Gastroesophageal sphincter (tissue), 4 donors: ENCODE measurements around the gene HSD11B2. TPM values are rescaled to one million over a fixed set of nuclear protein-coding genes. Genes with fewer than 3 reads are reported as not detected.

Experiments used
- ATAC-seq: fragments of 150-250 bp; one replicate; pipeline ENCODE4 v1.9.1; 2016; ENCODE audit warnings: mild to moderate bottlenecking, moderate library complexity
- H3K27ac ChIP-seq, 4 donors: fragments of 200-600 bp; sonication (generic) in 3 of 4; 1 replicate in 3 of 4; 2 replicates in 1 of 4; pipeline ENCODE4 v1.5.1; 2016 to 2019
- H3K27me3 ChIP-seq: fragments of 200-600 bp; sonication (generic); one replicate; pipeline ENCODE4 v1.5.1; 2019
- H3K36me3 ChIP-seq, 2 donors: fragments of 200-600 bp; sonication (generic); one replicate each; pipeline ENCODE4 v1.5.1; 2019; ENCODE audit warnings: control low read depth in 1 of 2
- H3K4me1 ChIP-seq, 3 donors: fragments of 200-600 bp; sonication (generic); 1 replicate in 2 of 3; 2 replicates in 1 of 3; pipeline ENCODE4 v1.5.1; 2016 to 2019; ENCODE audit warnings: control low read depth in 2 of 3
- H3K4me3 ChIP-seq, 2 donors: fragments of 200-600 bp; sonication (generic); one replicate each; pipeline ENCODE4 v1.5.1; 2019; ENCODE audit warnings: mild to moderate bottlenecking in 1 of 2, moderate library complexity in 1 of 2
- H3K9me3 ChIP-seq, 3 donors: fragments of 200-600 bp; sonication (generic); one replicate each; pipeline ENCODE4 v1.5.1; 2017 to 2019; ENCODE audit warnings: control low read depth in 2 of 3
- CTCF ChIP-seq, 4 experiments: fragments of 200-600 bp in 2 of 4; fragments of 450-650 bp in 2 of 4; sonication (generic) in 1 of 4; IDR thresholded peaks; one replicate each; pipeline ENCODE4 v1.5.1; 2017 to 2019; ENCODE audit warnings: antibody characterized with exemption in 4 of 4, mild to moderate bottlenecking in 2 of 4, moderate library complexity in 2 of 4
- EP300 ChIP-seq: sonication (generic); formaldehyde crosslinking; IDR thresholded peaks from one replicate; pipeline ENCODE4 v1.6.1; 2017; ENCODE audit warnings: antibody characterized with exemption, mild to moderate bottlenecking
- POLR2A ChIP-seq, 2 donors: fragments of 450-650 bp; IDR thresholded peaks; one replicate each; pipeline ENCODE4 v1.6.1; 2017; ENCODE audit warnings: antibody characterized with exemption in 2 of 2, mild to moderate bottlenecking in 2 of 2, moderate library complexity in 1 of 2
- POLR2AphosphoS5 ChIP-seq: sonication (generic); formaldehyde crosslinking; IDR thresholded peaks from one replicate; pipeline ENCODE4 v1.6.1; 2017; ENCODE audit warnings: antibody characterized with exemption
- WGBS, 2 donors: methylation state at CpG; one replicate each; pipeline ENCODE4 v1.1.5; 2018; ENCODE audit warnings: low coverage in 1 of 2; 5-methylcytosine and 5-hydroxymethylcytosine counted together
- total RNA-seq, 4 donors: library from RNA; depleted of rRNA; stranded (reverse); fragments of >200 nt; gene quantifications; one replicate each; pipeline ENCODE4 v1.1.0, GENCODE V29; 2016

HSD11B2 gene
- total RNA-seq, 4 donors from 2014 or later, result 0.19 to 2.1 (median 0.27) TPM; not detected in 1

- ATAC-seq, result no peak
- Histone ChIP-seq H3K27me3 (no peaks in the 10 kb centered on the region), H3K4me1 (peaks cover 0 to 32% (median 4%) of the 10 kb centered on the region in 3 donors), H3K9me3 (no peaks in the 10 kb centered on the region), H3K36me3 (peaks cover 0 to 80% of the 10 kb centered on the region in 2 donors), H3K27ac (no peak overlapping the region), H3K4me3 (no peak overlapping the region)
- no peak for TF ChIP-seq POLR2A (IDR thresholded peaks at IDR 0.05)
- no peak for TF ChIP-seq EP300
- no peak for TF ChIP-seq CTCF (IDR thresholded peaks at IDR 0.05)
- TF ChIP-seq POLR2AphosphoS5, result no peak
- WGBS, 2 donors, result 89% methylated on average over 12 of the region's 20 CpGs; no CpG with 5 or more reads in 1 of the 2 donors
Measured at GRCh38 chr16:67438098-67438791, 7.3 kb downstream of the HSD11B2 start.

DNA sequence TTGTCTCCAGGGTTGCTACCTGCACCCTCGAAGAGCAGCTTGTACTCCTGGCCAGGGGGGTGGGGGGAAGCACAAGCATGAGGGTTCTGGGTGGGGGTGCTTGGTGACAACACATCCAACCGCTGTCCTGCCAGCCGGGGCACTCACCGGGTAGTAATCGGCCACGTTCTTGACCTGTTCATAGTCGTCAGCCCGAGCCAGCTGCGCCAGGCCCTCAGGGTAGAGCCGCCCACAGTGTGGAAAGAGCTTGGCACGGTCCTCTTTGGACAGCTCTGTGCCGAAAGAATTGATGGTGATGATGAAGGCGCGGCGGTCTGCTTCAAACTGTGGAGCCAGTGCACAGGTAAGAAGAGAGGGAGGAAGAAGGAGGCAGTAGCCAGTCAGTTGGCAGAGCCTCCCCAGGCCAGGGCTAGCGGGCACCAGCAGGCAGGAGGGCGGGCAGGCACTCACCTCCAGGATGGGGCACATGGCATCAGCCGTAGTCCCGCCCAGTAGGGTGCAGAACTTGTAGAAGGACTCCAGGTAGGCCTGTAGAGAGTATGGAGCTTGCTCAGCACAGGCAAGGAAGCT, 8.0 kb downstream of the HSD11B2 start:
- Histone ChIP-seq H3K27ac (no peak overlapping the region), H3K9me3 (no peaks in the 10 kb centered on the region), H3K4me3 (no peak overlapping the region), H3K4me1 (peaks cover 0 to 38% (median 10%) of the 10 kb centered on the region in 3 donors), H3K36me3 (peaks cover 0 to 86% of the 10 kb centered on the region in 2 donors), H3K27me3 (no peaks in the 10 kb centered on the region)
- 80 to 100% methylated on average over 1 to 5 of the region's 19 CpGs for WGBS, 2 donors
- ATAC-seq, result no peak
- no peak for TF ChIP-seq POLR2AphosphoS5
- no peak for TF ChIP-seq POLR2A (IDR thresholded peaks at IDR 0.05)
- TF ChIP-seq EP300, result no peak
- TF ChIP-seq CTCF (IDR thresholded peaks at IDR 0.05), result no peak

- Histone ChIP-seq H3K9me3 (no peaks in the 10 kb centered on the region), H3K27ac (peak overlapping the region in 1 of 4 donors; percentile 27), H3K4me3 (no peak overlapping the region), H3K4me1 (peaks cover 0 to 62% (median 25%) of the 10 kb centered on the region in 3 donors), H3K27me3 (no peaks in the 10 kb centered on the region), H3K36me3 (peaks cover 0 to 88% of the 10 kb centered on the region in 2 donors)
- no peak for TF ChIP-seq EP300
- TF ChIP-seq POLR2A (IDR thresholded peaks at IDR 0.05), result no peak
- TF ChIP-seq POLR2AphosphoS5, result no peak
- TF ChIP-seq CTCF (IDR thresholded peaks at IDR 0.05), result no peak
- ATAC-seq, result no peak
- WGBS, 2 donors, result 78 to 87% methylated on average over 4 to 6 of the region's 17 CpGs
Measured at GRCh38 chr16:67441271-67441753, 10.4 kb downstream of the HSD11B2 start.

DNA sequence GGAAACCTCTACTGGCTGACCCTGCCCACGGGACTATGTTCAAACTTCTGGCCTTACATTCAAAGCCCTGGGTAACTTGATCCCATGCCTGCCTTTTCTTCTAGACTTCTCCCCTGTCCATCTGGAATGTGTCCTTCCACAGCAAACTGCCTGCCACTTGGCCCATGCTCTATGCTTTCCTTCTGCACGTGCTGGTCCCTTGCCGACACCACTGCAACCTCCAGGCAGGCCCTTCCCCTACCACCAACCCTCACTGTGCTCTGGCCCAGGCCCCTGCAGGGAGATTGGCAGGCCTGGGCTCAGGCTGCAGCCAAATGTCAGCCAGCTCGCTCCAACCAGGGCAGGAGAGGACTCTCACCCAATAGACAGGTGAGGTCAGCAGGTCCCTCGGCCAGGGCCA, 11.0 kb downstream of the HSD11B2 start:
- H3K27me3 ChIP-seq, result no peaks in the 10 kb centered on the region
- H3K9me3 ChIP-seq, result no peaks in the 10 kb centered on the region
- H3K4me1 ChIP-seq, result peaks cover 0 to 68% (median 31%) of the 10 kb centered on the region in 3 donors
- WGBS, 2 donors, result 45 to 70% methylated on average over 1 to 3 of the region's 5 CpGs
- peak overlapping the region in 1 of 4 donors; percentile 54 for H3K27ac ChIP-seq
- H3K4me3 ChIP-seq, result no peak overlapping the region
- peaks cover 0 to 83% of the 10 kb centered on the region in 2 donors for H3K36me3 ChIP-seq
- no peak for TF ChIP-seq EP300
- TF ChIP-seq CTCF (IDR thresholded peaks at IDR 0.05), result no peak
- no peak for TF ChIP-seq POLR2A (IDR thresholded peaks at IDR 0.05)
- TF ChIP-seq POLR2AphosphoS5, result no peak
- ATAC-seq, result peak; percentile 14
